ENCODE data around the gene LYPD4.

LYPD4 gene

GRCh38 chr19:41853768-41854167, 9.3 kb upstream of the LYPD4 start:
- Histone ChIP-seq H3K27me3 (replicated peaks; ENCODE audit: insufficient read depth, low read length) (peaks cover 47% of the 10 kb centered on the region), H3K9me2 (replicated peaks; ENCODE audit: insufficient read depth, low read length) (no peaks in the 10 kb centered on the region), H3K4me2 (ENCODE audit: low read depth, low read length) (no peak overlapping the region), H3K9ac (ENCODE audit: low read length) (no peak overlapping the region), H3K36me3 (replicated peaks; ENCODE audit: insufficient read depth, low read length) (no peaks in the 10 kb centered on the region), H3K27ac (ENCODE audit: low read length) (no peak overlapping the region), H3K79me2 (ENCODE audit: low read length) (no peaks in the 10 kb centered on the region), H3K4me3 (ENCODE audit: low read length) (no peak overlapping the region), H3K9me3 (replicated peaks; ENCODE audit: insufficient read depth, low read length) (no peaks in the 10 kb centered on the region), H4K20me1 (ENCODE audit: insufficient read depth, low read length) (no peaks in the 10 kb centered on the region), H2AFZ (ENCODE audit: low read length) (no peak overlapping the region), H3F3A (ENCODE audit: insufficient read depth, low read length) (no peaks in the 10 kb centered on the region), H3K4me1 (ENCODE audit: low read length) (peaks cover under 1% of the 10 kb centered on the region; the same call in 1 of the 2 replicates)
- TF ChIP-seq EZH2 (optimal IDR thresholded peaks at IDR 0.05; ENCODE audit: low read depth, low read length) (no peak), CTCF (IDR thresholded peaks at IDR 0.05; ENCODE audit: low read length) (no peak), EZH2phosphoT487 (IDR thresholded peaks at IDR 0.05; ENCODE audit: low read length) (no peak)
- DNase-seq: no peak

- DNase-seq: no peak
- no peaks in the 10 kb centered on the region for H3K9me2 ChIP-seq (replicated peaks; ENCODE audit: insufficient read depth, low read length)
- no peaks in the 10 kb centered on the region for H4K20me1 ChIP-seq (ENCODE audit: insufficient read depth, low read length)
- no peaks in the 10 kb centered on the region for H3K36me3 ChIP-seq (replicated peaks; ENCODE audit: insufficient read depth, low read length)
- H3K4me2 ChIP-seq (ENCODE audit: low read depth, low read length): no peak overlapping the region
- no peaks in the 10 kb centered on the region for H3K9me3 ChIP-seq (replicated peaks; ENCODE audit: insufficient read depth, low read length)
- H3F3A ChIP-seq (ENCODE audit: insufficient read depth, low read length): no peaks in the 10 kb centered on the region
- no peak overlapping the region for H3K9ac ChIP-seq (ENCODE audit: low read length)
- H3K27me3 ChIP-seq (replicated peaks; ENCODE audit: insufficient read depth, low read length): peaks cover 51% of the 10 kb centered on the region
- H3K27ac ChIP-seq (ENCODE audit: low read length): no peak overlapping the region
- H3K79me2 ChIP-seq (ENCODE audit: low read length): no peaks in the 10 kb centered on the region
- H2AFZ ChIP-seq (ENCODE audit: low read length): no peak overlapping the region
- no peak overlapping the region for H3K4me3 ChIP-seq (ENCODE audit: low read length)
- TF ChIP-seq EZH2phosphoT487 (IDR thresholded peaks at IDR 0.05; ENCODE audit: low read length) (no peak), EZH2 (optimal IDR thresholded peaks at IDR 0.05; ENCODE audit: low read depth, low read length) (no peak), CTCF (IDR thresholded peaks at IDR 0.05; ENCODE audit: low read length) (no peak)
- no peaks in the 10 kb centered on the region for H3K4me1 ChIP-seq (ENCODE audit: low read length)
Measured at GRCh38 chr19:41853344-41853743, 8.9 kb upstream of the LYPD4 start.

- Histone ChIP-seq H3F3A (ENCODE audit: insufficient read depth, low read length) (no peaks in the 10 kb centered on the region), H3K4me3 (ENCODE audit: low read length) (no peak overlapping the region), H3K79me2 (ENCODE audit: low read length) (no peaks in the 10 kb centered on the region), H3K4me1 (ENCODE audit: low read length) (no peaks in the 10 kb centered on the region), H2AFZ (ENCODE audit: low read length) (no peak overlapping the region), H4K20me1 (ENCODE audit: insufficient read depth, low read length) (no peaks in the 10 kb centered on the region), H3K27ac (ENCODE audit: low read length) (no peak overlapping the region), H3K4me2 (ENCODE audit: low read depth, low read length) (no peak overlapping the region), H3K9ac (ENCODE audit: low read length) (no peak overlapping the region), H3K27me3 (replicated peaks; ENCODE audit: insufficient read depth, low read length) (peaks cover 64% of the 10 kb centered on the region), H3K9me2 (replicated peaks; ENCODE audit: insufficient read depth, low read length) (no peaks in the 10 kb centered on the region), H3K9me3 (replicated peaks; ENCODE audit: insufficient read depth, low read length) (no peaks in the 10 kb centered on the region), H3K36me3 (replicated peaks; ENCODE audit: insufficient read depth, low read length) (no peaks in the 10 kb centered on the region)
- TF ChIP-seq EZH2phosphoT487 (IDR thresholded peaks at IDR 0.05; ENCODE audit: low read length): no peak
- TF ChIP-seq EZH2 (optimal IDR thresholded peaks at IDR 0.05; ENCODE audit: low read depth, low read length): no peak
- no peak for TF ChIP-seq CTCF (IDR thresholded peaks at IDR 0.05; ENCODE audit: low read length)
- no peak for DNase-seq
Measured at GRCh38 chr19:41851456-41851855, 7.0 kb upstream of the LYPD4 start.
